ENCODE measurements around the gene DNMT3A.

- TF ChIP-seq CTCF (IDR thresholded peaks at IDR 0.05; ENCODE audit: extremely low read depth in 1 of 2, insufficient read depth in 1 of 2, low read depth in 1 of 2, low read length in 2 of 2) (no peak), MAX (IDR thresholded peaks at IDR 0.05; ENCODE audit: insufficient read depth, insufficient read length) (no peak)
Measured at GRCh38 chr2:25247792-25248512, 93.8 kb downstream of the DNMT3A start.
